Neural progenitor cell (in vitro differentiated cells): ENCODE measurements around the gene CRYBB3.

Experiments
- EZH2 ChIP-seq: fragments of 200-600 bp; sonication (generic); IDR thresholded peaks from 2 replicates; pipeline ENCODE4 v1.6.1; 2017; ENCODE audit warnings: antibody characterized with exemption, mild to moderate bottlenecking, moderate library complexity
- TF ChIP-seq, protein P1 (sequence below): fragments of 200-600 bp; sonication (generic); IDR thresholded peaks from 2 replicates; pipeline ENCODE4 v1.5.1; 2017; ENCODE audit warnings: antibody characterized with exemption, mild to moderate bottlenecking

DNA sequence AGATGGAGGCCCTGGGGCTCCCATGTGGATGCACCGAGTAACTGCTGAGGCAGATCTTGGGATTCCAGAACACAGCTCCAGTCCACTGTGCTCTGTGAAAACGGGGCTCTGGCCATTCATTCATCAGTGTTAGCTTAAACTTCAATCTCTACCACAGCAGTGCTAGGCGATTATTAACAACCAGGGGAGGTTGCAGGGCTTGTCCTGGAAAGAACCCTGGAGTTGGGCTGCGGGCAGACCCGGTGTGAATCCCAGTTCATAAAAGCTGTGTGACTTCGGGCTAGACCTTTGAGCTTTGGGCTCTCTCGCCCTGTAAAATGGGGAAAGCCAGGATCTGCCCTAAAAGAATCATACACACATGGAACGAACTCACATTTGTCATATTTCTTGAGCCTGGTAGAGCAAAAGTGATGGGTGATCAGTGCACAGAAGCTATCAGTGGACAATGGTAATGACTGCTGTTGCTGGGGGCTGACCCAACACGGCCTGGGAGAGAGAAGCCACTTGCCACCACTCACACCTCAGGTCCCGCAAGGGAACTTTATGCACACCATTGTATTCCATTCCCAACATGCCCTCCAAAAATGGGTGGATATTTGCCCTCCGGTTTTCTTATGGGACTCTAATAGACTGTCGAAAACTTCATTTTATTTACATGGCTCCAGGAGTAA lies 15.6 kb upstream of the CRYBB3 start:
- TF ChIP-seq, protein P1, sequence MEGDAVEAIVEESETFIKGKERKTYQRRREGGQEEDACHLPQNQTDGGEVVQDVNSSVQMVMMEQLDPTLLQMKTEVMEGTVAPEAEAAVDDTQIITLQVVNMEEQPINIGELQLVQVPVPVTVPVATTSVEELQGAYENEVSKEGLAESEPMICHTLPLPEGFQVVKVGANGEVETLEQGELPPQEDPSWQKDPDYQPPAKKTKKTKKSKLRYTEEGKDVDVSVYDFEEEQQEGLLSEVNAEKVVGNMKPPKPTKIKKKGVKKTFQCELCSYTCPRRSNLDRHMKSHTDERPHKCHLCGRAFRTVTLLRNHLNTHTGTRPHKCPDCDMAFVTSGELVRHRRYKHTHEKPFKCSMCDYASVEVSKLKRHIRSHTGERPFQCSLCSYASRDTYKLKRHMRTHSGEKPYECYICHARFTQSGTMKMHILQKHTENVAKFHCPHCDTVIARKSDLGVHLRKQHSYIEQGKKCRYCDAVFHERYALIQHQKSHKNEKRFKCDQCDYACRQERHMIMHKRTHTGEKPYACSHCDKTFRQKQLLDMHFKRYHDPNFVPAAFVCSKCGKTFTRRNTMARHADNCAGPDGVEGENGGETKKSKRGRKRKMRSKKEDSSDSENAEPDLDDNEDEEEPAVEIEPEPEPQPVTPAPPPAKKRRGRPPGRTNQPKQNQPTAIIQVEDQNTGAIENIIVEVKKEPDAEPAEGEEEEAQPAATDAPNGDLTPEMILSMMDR, result no peak
- no peak for TF ChIP-seq EZH2
